Vagina (tissue), 2 donors: ENCODE data around the gene ACTA1. TPM values are rescaled to one million over a fixed set of nuclear protein-coding genes. Genes with fewer than 3 reads are reported as not detected.

Source experiments
- DNase-seq, 2 donors: peaks; one replicate each; pipeline ENCODE4 v3.0.0-alpha.2; 2017; ENCODE audit errors: extremely low spot score in 2 of 2
- H3K27ac ChIP-seq: fragments of 200-600 bp; sonication (generic); one replicate; pipeline ENCODE4 v1.5.1; 2019
- H3K27me3 ChIP-seq: fragments of 200-600 bp; sonication (generic); one replicate; pipeline ENCODE4 v1.5.1; 2019
- H3K36me3 ChIP-seq, 2 donors: fragments of 200-600 bp; sonication (generic); one replicate each; pipeline ENCODE4 v1.5.1; 2017 to 2019
- H3K4me1 ChIP-seq: fragments of 200-600 bp; sonication (generic); one replicate; pipeline ENCODE4 v1.5.1; 2019
- H3K4me3 ChIP-seq, 2 donors: fragments of 200-600 bp; sonication (generic); 1 replicate in 1 of 2; 2 replicates in 1 of 2; pipeline ENCODE4 v1.5.1; 2016 to 2019
- H3K9me3 ChIP-seq: fragments of 200-600 bp; sonication (generic); one replicate; pipeline ENCODE4 v1.5.1; 2019
- POLR2A ChIP-seq, 2 donors: fragments of 450-650 bp; IDR thresholded peaks; one replicate each; pipeline ENCODE4 v1.6.1; 2017; ENCODE audit warnings: antibody characterized with exemption in 2 of 2, mild to moderate bottlenecking in 2 of 2, moderate library complexity in 2 of 2
- POLR2AphosphoS5 ChIP-seq, 2 donors: sonication (generic); formaldehyde crosslinking; IDR thresholded peaks; one replicate each; pipeline ENCODE4 v1.9.0; 2017; ENCODE audit warnings: antibody characterized with exemption in 2 of 2, mild to moderate bottlenecking in 2 of 2, low read depth in 1 of 2; ENCODE audit not compliant: insufficient read depth in 1 of 2
- intact Hi-C: fragments of 100-400 bp; cut with DNase I; formaldehyde crosslinking; loops from one replicate; pipeline ENCODE4 v1.15.1; 2023
- total RNA-seq: library from RNA; depleted of rRNA; stranded (reverse); fragments of >200 nt; gene quantifications from one replicate; pipeline ENCODE4 v1.2.3, GENCODE V29; 2016
- TF ChIP-seq, protein P1 (sequence below), 3 experiments: fragments of 450-650 bp in 2 of 3; fragments of 200-600 bp in 1 of 3; sonication (generic) in 1 of 3; IDR thresholded peaks; one replicate each; pipeline ENCODE4 v1.5.1; 2017 to 2019; ENCODE audit warnings: antibody characterized with exemption in 3 of 3, mild to moderate bottlenecking in 2 of 3, moderate library complexity in 2 of 3

Gene ACTA1
- total RNA-seq, 1 donor from 2014 or later, result not detected

DNA sequence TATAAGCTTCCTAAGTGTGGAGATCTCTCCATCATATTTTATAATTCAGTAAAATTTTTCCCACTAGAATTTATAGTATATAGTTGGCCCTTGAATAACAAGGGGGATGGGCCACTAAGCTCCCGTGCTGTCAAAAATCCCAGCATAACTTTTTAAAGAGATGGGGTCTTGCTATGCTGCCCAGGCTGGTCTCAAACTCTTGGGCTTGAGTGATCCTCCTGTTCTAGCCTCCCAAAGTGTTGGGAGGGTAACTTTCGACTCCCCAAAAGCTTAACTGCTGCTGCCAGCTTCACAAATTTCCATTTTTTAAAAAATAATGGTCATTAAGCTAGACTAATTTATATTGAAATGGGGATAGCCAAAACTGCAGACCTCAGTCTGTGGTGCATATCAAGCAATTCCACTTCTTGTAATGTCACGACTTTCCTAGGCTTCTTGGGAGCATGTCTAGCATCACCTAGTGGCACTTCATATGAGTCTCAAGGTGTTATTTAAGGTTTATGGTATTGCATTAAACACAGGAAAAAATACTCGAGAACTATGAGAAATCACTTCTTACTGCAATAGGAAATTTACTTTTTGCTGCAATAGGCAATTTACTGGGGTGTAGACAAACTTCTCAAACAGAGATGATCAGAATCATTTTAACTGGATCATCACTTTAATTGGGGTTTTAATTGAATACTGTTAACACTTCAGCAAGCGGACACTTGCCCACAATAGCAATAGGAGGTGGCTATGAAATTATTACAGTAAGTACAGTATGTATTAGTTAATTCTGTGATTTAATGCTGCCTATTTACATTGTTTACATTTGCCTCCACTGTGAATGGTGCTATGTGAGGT is 19.3 kb upstream of the ACTA1 start:
- no peak for DNase-seq
- Histone ChIP-seq H3K9me3 (no peaks in the 10 kb centered on the region), H3K36me3 (peaks cover 0 to 47% of the 10 kb centered on the region in 2 donors), H3K4me3 (no peak overlapping the region), H3K27ac (no peak overlapping the region), H3K4me1 (no peaks in the 10 kb centered on the region), H3K27me3 (no peaks in the 10 kb centered on the region)
- intact Hi-C loops, result no loop called here
- TF ChIP-seq, protein P1, sequence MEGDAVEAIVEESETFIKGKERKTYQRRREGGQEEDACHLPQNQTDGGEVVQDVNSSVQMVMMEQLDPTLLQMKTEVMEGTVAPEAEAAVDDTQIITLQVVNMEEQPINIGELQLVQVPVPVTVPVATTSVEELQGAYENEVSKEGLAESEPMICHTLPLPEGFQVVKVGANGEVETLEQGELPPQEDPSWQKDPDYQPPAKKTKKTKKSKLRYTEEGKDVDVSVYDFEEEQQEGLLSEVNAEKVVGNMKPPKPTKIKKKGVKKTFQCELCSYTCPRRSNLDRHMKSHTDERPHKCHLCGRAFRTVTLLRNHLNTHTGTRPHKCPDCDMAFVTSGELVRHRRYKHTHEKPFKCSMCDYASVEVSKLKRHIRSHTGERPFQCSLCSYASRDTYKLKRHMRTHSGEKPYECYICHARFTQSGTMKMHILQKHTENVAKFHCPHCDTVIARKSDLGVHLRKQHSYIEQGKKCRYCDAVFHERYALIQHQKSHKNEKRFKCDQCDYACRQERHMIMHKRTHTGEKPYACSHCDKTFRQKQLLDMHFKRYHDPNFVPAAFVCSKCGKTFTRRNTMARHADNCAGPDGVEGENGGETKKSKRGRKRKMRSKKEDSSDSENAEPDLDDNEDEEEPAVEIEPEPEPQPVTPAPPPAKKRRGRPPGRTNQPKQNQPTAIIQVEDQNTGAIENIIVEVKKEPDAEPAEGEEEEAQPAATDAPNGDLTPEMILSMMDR (IDR thresholded peaks at IDR 0.05), result peak in 1 of 3 experiments; percentile 16
- no peak for TF ChIP-seq POLR2A (IDR thresholded peaks at IDR 0.05)

DNA sequence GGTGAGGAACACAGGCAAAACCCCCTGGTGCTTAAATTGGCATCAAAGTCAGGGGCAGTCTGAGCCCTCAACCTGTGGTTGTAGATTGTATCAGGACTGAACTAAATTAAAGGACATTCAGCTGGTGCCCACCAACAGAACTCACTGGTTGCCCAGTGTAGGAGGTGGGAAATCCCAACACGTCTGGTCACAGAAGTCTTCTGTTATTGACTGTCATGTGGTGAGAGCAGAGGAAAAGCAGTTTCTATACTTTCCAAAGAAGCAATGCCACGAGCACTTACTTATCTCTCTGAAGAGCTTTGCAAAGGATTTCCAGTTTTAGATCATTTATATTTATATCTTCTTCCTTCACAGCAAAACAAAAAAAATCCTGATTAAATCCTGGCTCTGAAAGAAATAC is 15.0 kb upstream of the ACTA1 start:
- Histone ChIP-seq H3K36me3 (peaks cover 0 to 62% of the 10 kb centered on the region in 2 donors), H3K27me3 (no peaks in the 10 kb centered on the region), H3K27ac (no peak overlapping the region), H3K4me3 (no peak overlapping the region), H3K4me1 (no peaks in the 10 kb centered on the region), H3K9me3 (no peaks in the 10 kb centered on the region)
- intact Hi-C loops, result no loop called here
- no peak for DNase-seq
- TF ChIP-seq, protein P1 (IDR thresholded peaks at IDR 0.05), result no peak
- TF ChIP-seq POLR2AphosphoS5 (IDR thresholded peaks at IDR 0.05; ENCODE audit: insufficient read depth in 1 of 2, low read depth in 1 of 2), result no peak
- no peak for TF ChIP-seq POLR2A (IDR thresholded peaks at IDR 0.05)

DNA sequence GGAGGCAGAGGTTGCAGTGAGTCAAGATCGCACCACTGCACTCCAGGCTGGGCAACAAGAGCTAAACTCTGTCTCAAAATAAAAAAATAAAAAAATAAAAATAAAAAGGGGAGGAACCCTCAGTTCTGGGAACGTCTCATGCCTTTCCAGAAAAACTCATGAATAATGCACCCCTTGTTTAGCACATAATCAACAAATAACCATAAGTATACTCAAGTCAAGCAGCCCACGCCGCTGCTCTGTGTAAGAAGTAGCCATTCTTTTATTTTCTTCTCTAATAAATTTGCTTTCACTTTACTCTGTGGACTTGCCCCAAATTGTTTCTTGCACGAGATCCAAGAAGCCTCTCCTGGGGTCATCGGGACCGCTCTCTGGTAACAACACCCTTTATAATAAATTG is 14.5 kb upstream of the ACTA1 start:
- intact Hi-C loops, result no loop called here
- Histone ChIP-seq H3K27ac (no peak overlapping the region), H3K27me3 (no peaks in the 10 kb centered on the region), H3K4me3 (no peak overlapping the region), H3K4me1 (no peaks in the 10 kb centered on the region), H3K9me3 (no peaks in the 10 kb centered on the region), H3K36me3 (peaks cover 0 to 65% of the 10 kb centered on the region in 2 donors)
- no peak for DNase-seq
- TF ChIP-seq POLR2A (IDR thresholded peaks at IDR 0.05), result no peak
- TF ChIP-seq, protein P1 (IDR thresholded peaks at IDR 0.05), result no peak
- no peak for TF ChIP-seq POLR2AphosphoS5 (IDR thresholded peaks at IDR 0.05; ENCODE audit: insufficient read depth in 1 of 2, low read depth in 1 of 2)

DNA sequence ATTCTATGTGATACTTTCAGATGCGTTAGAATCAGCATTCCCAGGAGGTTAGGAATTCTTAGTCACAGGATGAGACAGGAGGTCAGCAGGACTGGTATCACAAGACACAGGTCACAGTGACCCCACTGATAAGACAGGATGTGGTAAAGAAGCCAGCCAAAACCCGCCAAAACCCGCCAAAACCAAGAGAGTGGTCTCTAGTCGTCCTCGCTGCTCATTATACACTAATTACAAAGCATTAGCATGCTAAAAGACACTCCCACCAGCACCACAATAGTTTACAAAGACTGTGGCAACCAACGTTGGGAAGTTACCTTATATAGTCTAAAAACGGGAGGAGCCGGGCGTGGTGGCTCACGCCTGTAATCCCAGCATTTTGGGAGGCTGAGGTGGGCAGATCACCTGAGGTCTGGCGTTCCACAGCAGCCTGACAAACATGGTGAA is 13.9 kb upstream of the ACTA1 start:
- Histone ChIP-seq H3K36me3 (peaks cover 0 to 65% of the 10 kb centered on the region in 2 donors), H3K27ac (no peak overlapping the region), H3K27me3 (no peaks in the 10 kb centered on the region), H3K4me1 (no peaks in the 10 kb centered on the region), H3K4me3 (no peak overlapping the region), H3K9me3 (no peaks in the 10 kb centered on the region)
- no peak for DNase-seq
- intact Hi-C loops, result no loop called here
- TF ChIP-seq, protein P1 (IDR thresholded peaks at IDR 0.05), result no peak
- no peak for TF ChIP-seq POLR2A (IDR thresholded peaks at IDR 0.05)

DNA sequence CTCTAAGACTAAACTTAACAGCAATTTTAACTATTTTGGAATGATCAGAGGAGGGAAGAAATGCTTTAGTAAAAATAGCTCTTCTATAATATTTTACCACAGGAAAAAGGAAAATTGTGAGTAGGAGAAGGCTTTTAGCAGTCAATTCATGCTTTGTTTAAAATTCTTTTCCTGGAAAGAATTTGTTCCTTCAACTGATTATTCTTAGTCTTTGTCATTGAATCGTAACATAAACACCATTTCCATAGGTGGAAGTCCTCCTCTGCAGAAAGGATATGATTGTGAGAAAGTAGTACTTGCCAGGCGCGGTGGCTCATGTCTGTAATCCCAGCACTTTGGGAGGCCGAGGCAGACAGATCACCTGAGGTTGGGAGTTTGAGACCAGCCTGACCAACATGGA is 11.9 kb upstream of the ACTA1 start:
- Histone ChIP-seq H3K4me1 (no peaks in the 10 kb centered on the region), H3K36me3 (peaks cover 0 to 65% of the 10 kb centered on the region in 2 donors), H3K27me3 (no peaks in the 10 kb centered on the region), H3K9me3 (no peaks in the 10 kb centered on the region), H3K27ac (no peak overlapping the region), H3K4me3 (no peak overlapping the region)
- intact Hi-C loops, result no loop called here
- TF ChIP-seq POLR2A (IDR thresholded peaks at IDR 0.05), result no peak
- TF ChIP-seq POLR2AphosphoS5 (IDR thresholded peaks at IDR 0.05; ENCODE audit: insufficient read depth in 1 of 2, low read depth in 1 of 2), result no peak
- TF ChIP-seq, protein P1 (IDR thresholded peaks at IDR 0.05), result no peak
- DNase-seq, result no peak
